Ectodermal cell (in vitro differentiated cells): Measurements from ENCODE around the gene P2RX6.

ENCODE experiments used
- H3K27ac ChIP-seq: 2 replicates; pipeline ENCODE4 v1.7.0; 2013; ENCODE audit warnings: mild to moderate bottlenecking, low read depth, low read length; ENCODE audit not compliant: insufficient read depth, poor library complexity, severe bottlenecking
- H3K27me3 ChIP-seq: 2 replicates; pipeline ENCODE4 v1.7.0; 2013; ENCODE audit warnings: mild to moderate bottlenecking, low read length; ENCODE audit not compliant: insufficient read depth, control insufficient read depth, poor library complexity, severe bottlenecking
- H3K36me3 ChIP-seq: one replicate; pipeline ENCODE4 v1.7.0; 2013; ENCODE audit warnings: low read length; ENCODE audit not compliant: control insufficient read depth, insufficient read depth
- H3K4me1 ChIP-seq: one replicate; pipeline ENCODE4 v1.7.0; 2013; ENCODE audit warnings: low read length; ENCODE audit not compliant: control insufficient read depth, insufficient read depth
- H3K4me3 ChIP-seq: 2 replicates; pipeline ENCODE4 v1.7.0; 2013; ENCODE audit warnings: low read depth, low read length, control low read depth; ENCODE audit not compliant: insufficient read depth
- H3K9me3 ChIP-seq: 2 replicates; pipeline ENCODE4 v1.7.0; 2013; ENCODE audit warnings: mild to moderate bottlenecking, low read length, moderate library complexity; ENCODE audit not compliant: control insufficient read depth
- WGBS, 2 experiments: methylation state at CpG; one replicate each; pipeline ENCODE4 v1.1.7; 2013; ENCODE audit warnings: missing lambda C conversion rate in 2 of 2; 5-methylcytosine and 5-hydroxymethylcytosine counted together

Gene P2RX6

DNA sequence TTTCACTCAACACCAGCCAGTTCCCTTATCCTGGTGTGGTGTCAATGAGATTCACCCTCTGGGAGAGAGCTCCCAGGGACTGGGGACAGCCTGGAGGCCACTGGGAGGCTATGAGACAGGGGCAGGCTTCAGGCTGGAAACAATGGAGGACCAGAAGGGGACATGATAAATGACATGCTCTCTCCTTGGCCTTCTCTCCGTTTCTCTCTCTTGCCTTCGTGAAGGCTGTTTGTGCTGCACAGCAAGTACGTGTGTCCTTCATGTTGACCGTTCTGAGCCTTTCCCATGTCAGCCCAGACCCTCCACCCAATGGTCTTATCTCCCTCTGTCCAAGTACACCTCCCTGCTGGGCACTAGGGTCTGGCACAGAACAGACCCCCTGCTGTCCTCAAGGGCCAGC is 34.4 kb upstream of the P2RX6 start:
- H3K36me3 ChIP-seq = peaks cover 8% of the 10 kb centered on the region
- no peaks in the 10 kb centered on the region for H3K27me3 ChIP-seq
- H3K4me3 ChIP-seq = no peak overlapping the region
- 91 to 95% methylated on average over 4 of the region's 4 CpGs for WGBS, 2 experiments
- no peaks in the 10 kb centered on the region for H3K9me3 ChIP-seq
- H3K4me1 ChIP-seq = peaks cover 22% of the 10 kb centered on the region
- no peak overlapping the region for H3K27ac ChIP-seq

DNA sequence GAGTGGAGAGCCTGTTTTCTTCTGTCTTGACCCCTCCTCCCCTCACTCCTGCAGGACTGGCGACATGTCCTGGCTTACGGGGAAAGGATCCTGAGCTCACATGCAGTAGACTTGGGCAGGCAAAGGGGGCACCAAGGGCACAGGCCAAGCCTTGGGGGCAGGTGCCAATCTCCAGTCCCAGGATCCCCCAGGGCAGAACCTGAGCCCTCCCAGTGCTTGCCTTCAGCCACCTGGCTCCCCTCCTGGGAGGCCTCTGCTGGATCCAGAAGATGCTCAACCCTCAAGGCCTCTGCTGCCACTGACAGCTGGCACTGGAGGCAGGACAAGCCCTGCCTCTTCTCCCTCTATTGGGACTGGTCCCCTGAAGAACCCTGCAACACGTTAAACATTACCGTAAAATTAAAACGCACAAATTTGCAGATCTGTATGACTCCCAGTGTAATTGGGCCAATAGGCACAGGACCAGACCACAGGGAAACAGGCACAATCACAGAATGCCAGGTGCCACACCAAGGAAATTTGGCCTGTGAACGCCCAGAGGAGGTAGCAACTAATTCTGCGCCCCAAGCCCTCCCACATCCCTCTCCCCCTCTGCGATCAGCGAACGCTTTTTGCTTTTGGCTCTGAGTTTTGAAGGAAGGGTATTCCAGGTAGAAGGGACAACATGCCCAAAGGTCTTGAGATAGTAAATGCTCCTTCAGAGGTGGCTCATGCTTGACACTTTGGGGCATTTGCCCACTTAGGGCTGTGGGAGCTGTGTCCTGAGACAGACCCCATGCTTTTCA is 33.8 kb upstream of the P2RX6 start:
- WGBS, 2 experiments = 82% methylated on average over 10 of the region's 10 CpGs
- H3K27ac ChIP-seq = no peak overlapping the region

DNA sequence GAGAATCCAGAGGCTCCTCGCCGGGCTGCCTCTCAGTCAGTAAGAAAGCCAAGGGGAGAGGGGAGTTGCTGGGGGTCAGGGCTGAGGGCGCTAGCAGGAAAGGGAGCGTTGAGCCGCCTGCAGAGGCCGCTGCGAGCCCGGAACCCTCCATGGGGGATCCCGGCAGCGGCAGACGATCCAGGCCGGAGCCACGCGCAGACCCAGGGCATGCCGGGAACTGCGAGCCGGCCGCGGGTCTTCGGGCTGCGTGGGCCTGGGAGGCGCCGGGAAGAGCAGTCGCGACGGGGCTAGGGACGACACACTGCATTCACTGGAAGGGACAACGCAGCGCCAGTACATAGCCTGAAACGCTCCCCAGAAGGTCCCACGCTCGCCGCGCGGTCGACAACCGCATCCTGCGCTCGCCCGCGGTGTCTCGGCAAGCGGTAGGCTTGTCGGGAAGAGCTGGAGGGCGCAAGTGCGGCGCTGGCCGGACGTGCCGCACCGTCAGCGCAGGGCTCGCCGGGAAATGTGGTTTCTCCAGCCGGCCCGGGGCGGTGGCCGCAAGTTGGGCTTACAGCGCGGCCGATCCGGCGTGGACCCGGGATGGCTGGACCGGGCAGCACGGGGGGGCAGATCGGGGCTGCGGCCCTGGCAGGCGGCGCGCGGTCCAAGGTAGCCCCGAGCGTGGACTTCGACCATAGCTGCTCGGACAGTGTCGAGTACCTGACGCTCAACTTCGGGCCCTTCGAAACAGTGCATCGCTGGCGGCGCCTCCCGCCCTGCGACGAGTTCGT is 33.0 kb upstream of the P2RX6 start, which contains the start of gene LZTR1:
Gene LZTR1, plus strand, starts transcription at position 511 of the 776 bp plus-strand sequence. Its CDS starts 75 bp downstream, at position 586.
- H3K4me3 ChIP-seq = peak within 1 kb of the TSS; percentile 82
- WGBS, 2 experiments = 0 to 1% methylated on average over 87 of the region's 87 CpGs
- no peaks in the 10 kb centered on the region for H3K9me3 ChIP-seq
- H3K27ac ChIP-seq = peak within 1 kb of the TSS; percentile 78
- H3K36me3 ChIP-seq = peaks cover 21% of the 10 kb centered on the region
- H3K27me3 ChIP-seq = no peaks in the 10 kb centered on the region
- peaks cover 22% of the 10 kb centered on the region for H3K4me1 ChIP-seq

More for the DNA sequence above, 33.8 kb upstream of the P2RX6 start:
- no peaks in the 10 kb centered on the region for H3K27me3 ChIP-seq
- peak overlapping the region; percentile 82 for H3K4me3 ChIP-seq
- H3K4me1 ChIP-seq = peaks cover 22% of the 10 kb centered on the region
- no peaks in the 10 kb centered on the region for H3K9me3 ChIP-seq
- H3K36me3 ChIP-seq = peaks cover 14% of the 10 kb centered on the region

DNA sequence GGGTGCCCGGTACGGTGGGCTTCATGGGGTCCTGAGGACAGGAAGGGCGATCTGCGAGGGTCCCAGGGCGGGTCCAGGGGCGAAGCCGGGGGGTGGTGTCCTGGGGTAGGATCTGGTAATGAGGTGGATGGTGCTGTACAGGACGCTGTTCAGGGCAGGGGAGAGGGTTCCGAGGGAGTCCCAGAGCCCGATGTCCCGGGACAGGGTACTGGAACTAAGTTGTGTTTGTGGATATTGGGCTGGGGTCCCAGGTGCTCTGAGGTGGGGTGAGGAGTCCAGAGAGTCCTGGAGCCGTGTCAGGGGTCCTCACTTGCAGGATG is 32.4 kb upstream of the P2RX6 start:
- no peaks in the 10 kb centered on the region for H3K27me3 ChIP-seq
- H3K9me3 ChIP-seq = no peaks in the 10 kb centered on the region
- H3K27ac ChIP-seq = no peak overlapping the region
- H3K36me3 ChIP-seq = peaks cover 21% of the 10 kb centered on the region
- H3K4me3 ChIP-seq = peak overlapping the region; percentile 82
- H3K4me1 ChIP-seq = peaks cover 22% of the 10 kb centered on the region
- WGBS, 2 experiments = 5 to 7% methylated on average over 12 of the region's 12 CpGs

DNA sequence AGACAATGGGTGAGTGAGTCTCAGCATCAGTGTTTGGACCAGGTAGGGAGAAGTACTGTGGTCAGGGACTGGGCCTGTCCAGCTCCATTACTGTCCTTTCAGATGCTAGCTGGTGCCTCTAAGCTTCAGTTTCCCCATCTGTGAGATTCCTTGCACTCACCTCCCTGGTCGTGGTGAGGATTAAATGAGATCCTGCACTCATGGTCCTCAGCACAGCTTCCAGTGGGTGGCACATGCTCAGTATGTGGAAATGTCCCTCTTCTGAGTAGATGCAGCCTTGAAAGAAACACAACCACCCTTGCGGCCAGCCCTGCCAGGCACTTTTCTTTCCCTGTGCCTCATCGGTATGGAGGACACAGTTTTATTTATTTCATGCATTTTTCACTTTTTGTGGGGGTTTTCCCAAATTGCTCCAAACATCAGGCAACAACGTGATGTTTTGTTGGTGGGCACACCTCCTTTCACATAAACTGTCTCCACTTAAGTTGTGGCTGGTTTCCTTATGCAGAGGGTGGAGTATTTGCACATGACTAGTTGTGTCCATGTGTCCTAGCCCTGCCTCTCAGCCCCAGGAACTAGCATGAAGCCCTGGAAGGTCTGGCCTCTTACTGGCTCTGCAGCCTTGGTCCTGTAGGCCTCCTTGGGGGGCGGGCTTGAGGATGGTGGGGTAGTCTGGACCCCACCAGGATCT is 31.7 kb upstream of the P2RX6 start:
- Histone ChIP-seq H3K9me3 (no peaks in the 10 kb centered on the region), H3K27ac (no peak overlapping the region), H3K27me3 (no peaks in the 10 kb centered on the region), H3K4me1 (peaks cover 22% of the 10 kb centered on the region), H3K4me3 (peak overlapping the region; percentile 82), H3K36me3 (peaks cover 21% of the 10 kb centered on the region)
- 92 to 96% methylated on average over 5 of the region's 5 CpGs for WGBS, 2 experiments

DNA sequence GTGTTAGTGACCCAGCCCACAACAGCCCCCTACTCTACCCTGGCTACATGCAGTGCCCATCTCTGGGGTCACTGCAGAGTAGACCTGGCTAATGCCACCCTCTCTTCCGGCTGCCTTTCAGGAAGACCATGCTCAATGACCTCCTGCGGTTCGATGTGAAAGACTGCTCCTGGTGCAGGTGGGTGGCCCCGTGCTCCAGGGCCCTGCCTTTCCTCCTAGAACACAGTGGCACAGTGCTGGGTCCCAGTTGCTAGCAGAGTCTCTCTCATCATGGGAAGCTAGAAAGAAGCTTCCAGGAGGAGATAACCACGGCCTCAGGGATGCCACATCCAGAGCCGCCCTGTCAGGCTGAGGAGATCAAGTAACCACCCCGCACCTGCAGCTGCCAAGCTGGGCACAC is 29.2 kb upstream of the P2RX6 start:
- no peak overlapping the region for H3K27ac ChIP-seq
- H3K9me3 ChIP-seq = no peaks in the 10 kb centered on the region
- H3K4me3 ChIP-seq = no peak overlapping the region
- H3K27me3 ChIP-seq = no peaks in the 10 kb centered on the region
- H3K36me3 ChIP-seq = peaks cover 16% of the 10 kb centered on the region
- 94 to 95% methylated on average over 7 of the region's 7 CpGs for WGBS, 2 experiments
- peaks cover 15% of the 10 kb centered on the region for H3K4me1 ChIP-seq

- Histone ChIP-seq H3K27me3 (no peaks in the 10 kb centered on the region), H3K27ac (no peak overlapping the region), H3K36me3 (peaks cover 16% of the 10 kb centered on the region), H3K4me3 (no peak overlapping the region), H3K4me1 (peaks cover 11% of the 10 kb centered on the region), H3K9me3 (no peaks in the 10 kb centered on the region)
- WGBS, 2 experiments = 90 to 95% methylated on average over 1 of the region's 1 CpG
Measured at GRCh38 chr22:20986365-20986764, 28.6 kb upstream of the P2RX6 start.

- H3K4me1 ChIP-seq = peaks cover 8% of the 10 kb centered on the region
- H3K4me3 ChIP-seq = no peak overlapping the region
- WGBS, 2 experiments = 94 to 95% methylated on average over 14 of the region's 14 CpGs
- H3K27me3 ChIP-seq = no peaks in the 10 kb centered on the region
- peaks cover 16% of the 10 kb centered on the region for H3K36me3 ChIP-seq
- no peaks in the 10 kb centered on the region for H3K9me3 ChIP-seq
- H3K27ac ChIP-seq = no peak overlapping the region
Measured at GRCh38 chr22:20987375-20987774, 27.6 kb upstream of the P2RX6 start.

- H3K36me3 ChIP-seq = peaks cover 16% of the 10 kb centered on the region
- no peaks in the 10 kb centered on the region for H3K4me1 ChIP-seq
- no peak overlapping the region for H3K27ac ChIP-seq
- H3K27me3 ChIP-seq = no peaks in the 10 kb centered on the region
- no peaks in the 10 kb centered on the region for H3K9me3 ChIP-seq
- 92 to 93% methylated on average over 16 of the region's 16 CpGs for WGBS, 2 experiments
- no peak overlapping the region for H3K4me3 ChIP-seq
Measured at GRCh38 chr22:20988573-20989322, 26.2 kb upstream of the P2RX6 start.
